Posterior cingulate gyrus (tissue), 11 donors: ENCODE results near the gene FMO2.

Experiments used
- DNase-seq, 10 donors: peaks; one replicate each; pipeline versions ENCODE4 v3.0.0 to v3.0.0-alpha.2; 2020 to 2021; ENCODE audit warnings: mixed read lengths in 3 of 10
- intact Hi-C: fragments of 100-400 bp; cut with DNase I; formaldehyde crosslinking; loops from one replicate; pipeline ENCODE4 v1.15.1; 2023

Gene FMO2

GRCh38 chr1:171252482-171252881 is 67.4 kb downstream of the FMO2 start:
- no peak for DNase-seq

GRCh38 chr1:171254859-171255258 is 69.8 kb downstream of the FMO2 start:
- intact Hi-C loops: no loop called here
- no peak for DNase-seq

More at GRCh38 chr1:171252482-171252881, 67.4 kb downstream of the FMO2 start:
- intact Hi-C loops: no loop called here

DNA sequence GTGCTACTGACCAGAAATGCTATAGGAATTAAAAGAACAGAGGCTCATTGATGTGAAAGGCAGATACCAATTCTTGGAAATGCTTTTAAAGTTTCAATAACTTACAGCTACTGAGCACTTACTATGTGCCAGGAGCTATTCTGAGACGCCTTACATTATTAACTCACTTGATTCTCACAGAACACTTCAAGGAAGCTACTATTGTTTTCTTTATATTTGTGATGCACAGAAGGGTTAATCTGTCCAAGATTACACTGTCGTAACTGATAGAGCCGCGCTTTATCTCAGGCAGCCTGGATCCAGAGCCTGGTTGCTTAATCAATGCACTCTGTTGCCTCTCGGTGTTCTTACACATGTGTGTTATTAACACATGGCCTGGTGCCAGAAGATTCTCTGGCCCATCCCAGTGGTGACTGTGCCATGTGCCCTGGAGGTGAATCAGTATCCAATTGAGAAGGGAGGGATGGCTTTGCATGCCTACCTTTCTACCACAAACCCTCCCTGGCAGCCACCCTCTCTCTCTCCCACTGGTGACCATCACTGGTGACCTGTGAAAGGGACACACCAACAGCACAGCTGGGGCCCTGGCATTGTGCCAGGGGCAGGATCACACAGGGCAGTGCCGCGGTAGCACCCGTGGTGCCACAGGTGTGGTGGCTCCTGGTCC is 72.0 kb downstream of the FMO2 start:
- intact Hi-C loops: no loop called here
- peak in 1 of 10 donors; percentile 68 for DNase-seq

DNA sequence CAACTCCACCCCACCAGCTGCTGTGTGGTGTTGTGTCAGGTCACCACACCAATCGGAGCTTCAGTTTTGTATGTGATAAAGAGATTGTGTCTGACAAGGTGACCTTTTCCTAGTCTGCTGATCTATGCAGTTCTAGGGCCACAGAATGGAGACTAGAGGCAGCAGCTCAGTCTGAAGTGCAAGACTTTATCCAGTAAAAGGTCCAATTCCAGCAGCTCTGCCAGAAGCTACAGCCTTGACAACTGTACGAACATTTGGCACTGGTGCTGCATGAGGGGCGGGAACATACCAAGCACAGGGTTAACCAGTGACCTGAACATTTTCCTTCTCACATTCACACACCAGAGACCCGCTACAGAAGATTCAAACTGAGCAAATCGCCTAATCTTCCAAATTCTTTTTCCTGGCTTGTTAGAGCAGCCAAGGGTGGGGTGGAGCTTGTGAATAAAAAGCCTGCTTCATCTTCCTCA is 72.5 kb downstream of the FMO2 start:
- DNase-seq: no peak
- intact Hi-C loops: no loop called here

DNA sequence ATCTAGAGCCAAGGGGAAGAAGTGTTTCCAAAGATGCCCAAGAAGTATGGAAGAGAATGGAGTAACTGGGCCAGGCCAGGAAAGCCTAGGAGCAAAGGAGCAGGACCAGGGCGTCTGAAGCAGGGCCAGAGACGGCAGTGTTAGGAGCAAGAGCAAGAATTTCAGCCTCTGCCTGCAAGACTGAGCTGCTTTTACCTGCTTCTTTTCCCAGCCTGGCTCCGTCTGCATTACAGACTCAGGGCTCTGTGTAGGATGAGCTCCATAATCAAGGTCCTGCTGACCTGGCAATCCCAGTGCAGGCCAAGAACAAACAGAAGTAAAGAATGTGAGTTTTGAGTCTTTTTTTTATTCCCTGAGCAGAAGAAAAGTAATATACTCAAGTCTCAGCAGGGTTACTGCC is 73.3 kb downstream of the FMO2 start:
- DNase-seq: no peak

DNA sequence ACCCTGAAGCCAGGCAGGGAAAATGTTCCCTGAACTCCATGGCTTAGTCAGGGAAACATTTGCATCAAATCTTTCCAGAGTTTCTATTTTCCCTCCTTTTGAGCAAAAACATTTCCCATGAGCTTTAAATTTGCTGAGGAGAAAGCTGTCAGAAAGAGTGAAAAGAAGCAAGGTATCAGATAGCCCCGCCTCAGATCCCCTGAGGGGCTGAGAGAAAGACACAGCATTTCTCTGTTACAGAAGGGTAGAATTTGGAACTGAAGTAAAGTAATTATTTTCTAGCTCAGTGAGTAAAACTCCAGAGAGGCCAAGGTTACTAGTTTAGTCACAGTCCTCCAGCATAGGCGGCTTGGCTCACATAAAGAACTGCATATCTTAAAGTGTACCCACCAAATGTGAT is 73.8 kb downstream of the FMO2 start:
- no peak for DNase-seq
- intact Hi-C loops: no loop called here

More for the DNA sequence above, 73.3 kb downstream of the FMO2 start:
- intact Hi-C loops: no loop called here
